Chondrocyte (in vitro differentiated cells): ENCODE data around the gene DDX25. TPM values are rescaled to one million over a fixed set of nuclear protein-coding genes. Genes with fewer than 3 reads are reported as not detected.

Source experiments
- DNase-seq: peaks from one replicate; pipeline ENCODE4 v3.0.0; 2021; ENCODE audit warnings: mixed read lengths, low spot score
- H3K27ac Mint-ChIP-seq: one replicate; pipeline ENCODE4 v1.8.0; 2021; ENCODE audit warnings: mild to moderate bottlenecking, moderate library complexity, mixed read lengths; ENCODE audit not compliant: unreplicated experiment
- H3K27me3 Mint-ChIP-seq: 2 replicates; pipeline ENCODE4 v1.8.0; 2021; ENCODE audit warnings: low read depth, mixed read lengths
- H3K36me3 Mint-ChIP-seq: 2 replicates; pipeline ENCODE4 v1.8.0; 2021; ENCODE audit warnings: low read depth, mixed read lengths
- H3K4me1 Mint-ChIP-seq: 2 replicates; pipeline ENCODE4 v1.8.0; 2021; ENCODE audit warnings: low read depth, mild to moderate bottlenecking, mixed read lengths
- H3K4me3 Mint-ChIP-seq: one replicate; pipeline ENCODE4 v1.8.0; 2021; ENCODE audit warnings: mild to moderate bottlenecking, moderate library complexity, mixed read lengths; ENCODE audit not compliant: unreplicated experiment
- H3K9me3 Mint-ChIP-seq: 2 replicates; pipeline ENCODE4 v1.8.0; 2021; ENCODE audit warnings: low read depth, mixed read lengths
- total RNA-seq: library from RNA; stranded (reverse); gene quantifications from 3 replicates; pipeline ENCODE4 v1.2.1, GENCODE V29; 2021
- TF ChIP-seq, protein P1 (sequence below): fragments of 200-600 bp; sonication (generic); IDR thresholded peaks from 2 replicates; pipeline ENCODE4 v1.5.0; 2021; ENCODE audit warnings: antibody characterized with exemption, mild to moderate bottlenecking, moderate library complexity

Gene DDX25
- total RNA-seq, 1 donor from 2014 or later, result not detected

DNA sequence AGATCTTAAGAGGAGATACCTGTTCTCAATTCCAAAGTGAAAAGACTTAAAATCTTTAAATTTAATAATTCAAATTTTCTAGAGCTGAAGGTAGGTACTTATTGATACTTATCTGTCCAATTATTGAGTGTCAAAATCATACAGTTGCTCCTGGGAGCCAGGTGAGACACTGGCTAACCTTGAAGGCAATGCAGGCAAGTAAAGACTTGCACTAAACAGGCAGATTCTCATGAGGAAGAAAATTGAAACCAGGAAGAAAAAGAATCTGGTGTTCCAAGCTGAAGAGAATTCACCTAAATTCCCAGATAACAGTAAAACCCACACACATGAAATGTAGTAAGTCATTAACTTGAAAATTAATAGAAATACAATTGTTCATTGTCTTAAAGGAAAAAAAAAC is 71.8 kb downstream of the DDX25 start:
- Mint-ChIP-seq H3K4me1 (peaks cover 20% of the 10 kb centered on the region), H3K27ac (no peak overlapping the region), H3K36me3 (peaks cover 3% of the 10 kb centered on the region), H3K4me3 (no peak overlapping the region), H3K27me3 (no peaks in the 10 kb centered on the region), H3K9me3 (no peaks in the 10 kb centered on the region)
- no peak for DNase-seq
- TF ChIP-seq, protein P1, sequence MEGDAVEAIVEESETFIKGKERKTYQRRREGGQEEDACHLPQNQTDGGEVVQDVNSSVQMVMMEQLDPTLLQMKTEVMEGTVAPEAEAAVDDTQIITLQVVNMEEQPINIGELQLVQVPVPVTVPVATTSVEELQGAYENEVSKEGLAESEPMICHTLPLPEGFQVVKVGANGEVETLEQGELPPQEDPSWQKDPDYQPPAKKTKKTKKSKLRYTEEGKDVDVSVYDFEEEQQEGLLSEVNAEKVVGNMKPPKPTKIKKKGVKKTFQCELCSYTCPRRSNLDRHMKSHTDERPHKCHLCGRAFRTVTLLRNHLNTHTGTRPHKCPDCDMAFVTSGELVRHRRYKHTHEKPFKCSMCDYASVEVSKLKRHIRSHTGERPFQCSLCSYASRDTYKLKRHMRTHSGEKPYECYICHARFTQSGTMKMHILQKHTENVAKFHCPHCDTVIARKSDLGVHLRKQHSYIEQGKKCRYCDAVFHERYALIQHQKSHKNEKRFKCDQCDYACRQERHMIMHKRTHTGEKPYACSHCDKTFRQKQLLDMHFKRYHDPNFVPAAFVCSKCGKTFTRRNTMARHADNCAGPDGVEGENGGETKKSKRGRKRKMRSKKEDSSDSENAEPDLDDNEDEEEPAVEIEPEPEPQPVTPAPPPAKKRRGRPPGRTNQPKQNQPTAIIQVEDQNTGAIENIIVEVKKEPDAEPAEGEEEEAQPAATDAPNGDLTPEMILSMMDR, result no peak

DNA sequence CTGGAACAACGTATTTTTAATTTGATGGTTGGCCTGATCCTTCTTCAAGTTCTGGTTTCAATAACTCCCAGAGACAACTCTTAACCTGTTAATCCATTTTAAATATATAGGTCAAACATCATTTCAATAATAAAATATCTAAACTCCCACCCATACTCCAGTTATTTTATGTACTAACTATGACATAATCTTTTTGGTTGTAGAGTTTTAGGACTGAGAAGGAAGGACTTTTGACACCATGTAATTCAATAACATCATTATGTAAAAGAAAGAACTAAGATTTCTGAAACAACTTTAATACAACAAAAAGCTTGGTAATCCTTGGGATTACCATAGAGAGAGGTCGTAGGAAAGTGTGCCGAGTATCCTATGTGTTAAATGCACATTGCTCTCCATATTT is 73.0 kb downstream of the DDX25 start:
- no peaks in the 10 kb centered on the region for H3K9me3 Mint-ChIP-seq
- no peak for DNase-seq
- H3K4me1 Mint-ChIP-seq, result peaks cover 20% of the 10 kb centered on the region
- H3K36me3 Mint-ChIP-seq, result peaks cover 3% of the 10 kb centered on the region
- no peaks in the 10 kb centered on the region for H3K27me3 Mint-ChIP-seq
- TF ChIP-seq, protein P1, result no peak
- no peak overlapping the region for H3K27ac Mint-ChIP-seq
- no peak overlapping the region for H3K4me3 Mint-ChIP-seq

DNA sequence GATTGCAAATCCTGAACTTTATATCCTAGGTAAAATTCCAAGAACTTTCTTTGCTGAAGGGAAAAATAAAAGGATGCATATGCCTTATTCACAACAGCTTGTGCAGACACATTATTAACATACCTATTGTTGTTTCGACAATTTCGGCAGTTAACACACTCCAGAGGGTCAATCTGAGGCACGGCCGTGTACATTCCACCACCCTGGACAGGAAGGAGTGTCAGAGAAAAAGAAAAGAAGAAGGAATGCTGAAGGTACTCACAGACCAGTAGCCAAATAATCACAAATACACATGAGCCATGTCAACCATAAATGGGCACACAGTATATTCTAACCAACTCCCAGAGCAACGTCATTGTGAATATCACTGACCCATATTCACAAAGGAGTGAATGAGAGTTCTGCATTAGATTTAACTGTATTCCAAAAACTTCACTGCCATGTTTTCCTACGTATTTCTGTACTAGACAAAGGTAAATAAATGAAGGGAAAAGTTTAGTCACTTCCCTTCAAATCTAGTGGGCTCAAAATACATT is 73.9 kb downstream of the DDX25 start:
- TF ChIP-seq, protein P1, result no peak
- Mint-ChIP-seq H3K4me1 (peaks cover 20% of the 10 kb centered on the region), H3K9me3 (no peaks in the 10 kb centered on the region), H3K27me3 (no peaks in the 10 kb centered on the region), H3K27ac (peak overlapping the region; percentile 78), H3K36me3 (peaks cover 1% of the 10 kb centered on the region), H3K4me3 (no peak overlapping the region)
- DNase-seq, result no peak

Other genes with a start within 250 kb of the DDX25 start
- 0.20 to 0.56 TPM in 2 of 3 replicates, not detected in the other for gene ACRV1, start 223.7 kb upstream of the DDX25 start, total RNA-seq
- not detected in 3 replicates for gene PATE1, start 158.2 kb upstream of the DDX25 start, total RNA-seq
- gene PATE2, start 125.7 kb upstream of the DDX25 start, total RNA-seq, result not detected in 3 replicates
- gene PATE3, start 116.4 kb upstream of the DDX25 start, total RNA-seq, result not detected in 3 replicates
- not detected in 3 replicates for gene PATE4, start 71.2 kb upstream of the DDX25 start, total RNA-seq
- gene HYLS1, start 16.8 kb upstream of the DDX25 start, total RNA-seq, result 4.3 to 4.7 TPM (median 4.5 TPM) in 3 replicates
- gene PUS3, start 1.3 kb upstream of the DDX25 start, total RNA-seq, result 7.7 to 10.0 TPM (median 8.4 TPM) in 3 replicates
- not detected in 3 replicates for gene VSIG10L2, start 41.5 kb downstream of the DDX25 start, total RNA-seq
- gene CDON, start 158.4 kb downstream of the DDX25 start, total RNA-seq, result 17.6 to 26.8 TPM (median 19.9 TPM) in 3 replicates